Measurements from ENCODE around the gene ARHGAP6.

- TF ChIP-seq CTCF (IDR thresholded peaks at IDR 0.05) (no peak), POLR2A (IDR thresholded peaks at IDR 0.05) (no peak)
These were observed 540.7 kb downstream of the ARHGAP6 start for GRCh38 chrX:11125060-11125459.

Measured in Peyer's patch (tissue), 4 donors.